Measurements from ENCODE around the gene KY.

KY gene, protein sequence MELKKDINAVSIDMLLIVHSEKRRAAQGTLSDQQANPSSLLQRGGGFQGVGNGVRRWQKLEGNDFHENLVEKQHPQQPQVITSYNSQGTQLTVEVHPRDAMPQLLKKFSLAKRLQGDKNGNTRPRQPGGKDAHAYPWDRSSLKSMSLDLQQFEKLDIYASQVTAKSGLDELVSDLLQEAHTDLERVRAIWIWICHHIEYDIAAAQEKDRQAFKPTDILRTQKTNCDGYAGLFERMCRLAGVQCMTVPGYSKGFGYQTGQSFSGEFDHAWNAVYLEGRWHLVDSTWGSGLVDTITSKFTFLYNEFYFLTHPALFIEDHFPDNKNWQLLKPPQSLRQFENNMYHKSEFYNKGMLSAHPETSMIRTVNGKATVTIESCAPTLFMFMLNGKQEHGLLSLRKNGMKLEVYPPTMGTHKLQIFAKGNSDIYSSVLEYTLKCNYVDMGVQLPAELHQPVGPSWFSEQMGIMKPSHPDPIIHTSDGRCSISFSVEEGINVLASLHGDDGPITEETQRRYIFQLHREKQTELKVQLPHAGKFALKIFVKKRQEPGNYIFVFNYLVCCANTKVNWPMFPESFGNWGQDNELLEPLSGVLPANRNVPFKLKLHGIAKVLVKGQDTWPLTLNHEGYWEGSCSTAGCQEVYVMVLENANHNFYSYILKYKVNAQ

DNA sequence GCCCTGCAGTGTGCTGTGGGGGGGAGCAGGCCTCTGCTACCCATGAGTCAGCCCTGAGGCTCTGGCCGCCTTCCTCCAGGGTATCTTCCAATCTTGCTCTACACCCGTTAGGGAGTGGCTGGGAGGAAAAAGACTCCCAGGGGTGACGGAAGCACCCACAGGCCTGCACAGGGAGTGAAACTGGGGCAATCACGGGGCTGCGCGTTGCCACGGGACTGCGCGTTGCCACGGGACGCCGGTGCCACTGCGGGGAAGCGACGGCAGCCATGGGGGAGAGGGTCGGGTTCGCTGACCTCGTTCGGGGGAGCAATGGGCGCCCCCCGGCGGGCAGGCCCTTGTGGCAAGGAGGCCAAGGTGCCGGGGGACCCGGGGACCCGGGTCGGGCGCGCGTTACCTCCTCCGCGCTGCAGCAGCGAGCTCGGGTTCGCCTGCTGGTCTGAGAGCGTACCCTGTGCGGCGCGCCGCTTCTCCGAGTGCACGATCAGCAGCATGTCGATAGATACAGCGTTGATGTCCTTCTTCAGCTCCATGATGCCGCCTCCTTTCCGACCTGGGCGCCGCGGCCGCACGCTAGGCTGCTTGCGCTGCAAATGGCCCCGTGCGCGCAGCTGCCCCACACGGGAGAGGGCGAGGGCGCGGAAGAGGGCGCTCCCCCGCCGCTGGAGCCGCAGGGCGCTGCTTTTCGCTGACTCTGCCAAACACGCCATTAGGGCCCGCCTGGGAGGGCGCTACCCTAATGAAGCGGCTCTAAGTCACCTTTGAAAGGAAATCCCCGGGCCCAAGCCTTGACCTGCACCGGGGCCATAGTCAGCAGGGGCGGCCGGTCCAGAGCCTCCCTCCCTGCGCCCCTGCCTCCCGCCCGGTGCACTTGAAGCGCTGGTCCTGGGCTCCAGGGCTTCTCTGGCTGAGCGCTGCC, at the start of gene KY:
Gene KY (minus strand): TSS at position 592 of the 916 bp plus-strand sequence. CDS start 62 bp downstream, at position 530.
- DNase-seq (ENCODE audit: low read depth), result no peak

DNA sequence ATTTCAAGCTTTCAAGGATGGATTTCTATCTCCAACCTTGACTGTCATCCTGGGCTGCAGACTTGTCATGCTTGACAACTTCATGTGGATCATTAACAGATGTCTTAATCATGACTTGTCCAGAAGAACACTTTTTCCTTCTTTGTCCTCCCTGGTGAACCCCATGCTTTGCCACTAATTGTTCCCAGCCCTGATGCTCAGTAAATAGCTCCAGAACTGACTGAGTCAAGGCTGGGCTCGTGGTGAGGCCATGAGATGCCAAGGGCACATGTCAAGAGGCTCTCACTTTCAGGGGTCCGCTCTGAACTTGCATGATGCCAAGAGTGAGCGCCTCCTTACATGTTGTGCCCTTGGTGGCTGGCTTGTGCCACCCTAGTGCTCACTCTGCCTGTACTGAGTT, 48.9 kb upstream of the KY start:
- DNase-seq (ENCODE audit: low read depth), result no peak

DNA sequence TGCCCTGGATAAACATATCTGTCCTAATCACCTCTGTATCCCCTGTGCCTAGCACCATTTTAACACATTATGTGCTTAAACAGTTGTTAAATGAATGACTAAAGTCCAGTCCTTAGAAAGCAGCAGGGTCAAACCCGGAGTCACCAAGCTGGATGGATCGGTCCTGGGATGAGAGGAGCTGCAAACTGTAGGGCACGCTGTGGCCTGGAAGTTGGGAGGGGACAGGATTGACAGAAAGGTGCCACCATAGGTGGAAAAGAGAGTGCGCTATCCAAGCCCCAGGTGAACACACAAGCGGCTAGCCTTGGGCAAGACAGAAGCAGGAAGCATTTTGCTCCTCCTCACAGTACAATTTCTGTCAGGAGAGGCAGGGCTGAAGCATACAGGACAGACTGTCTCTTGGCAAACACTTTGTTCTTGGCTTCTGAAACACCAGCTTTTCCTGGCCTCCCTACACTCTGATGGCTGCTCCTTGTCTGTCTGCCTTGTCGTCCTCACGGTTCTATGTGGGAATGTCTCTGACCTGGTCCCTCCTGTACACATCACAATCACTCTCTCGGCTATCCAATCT, 48.4 kb upstream of the KY start:
- DNase-seq (ENCODE audit: low read depth), result no peak

DNA sequence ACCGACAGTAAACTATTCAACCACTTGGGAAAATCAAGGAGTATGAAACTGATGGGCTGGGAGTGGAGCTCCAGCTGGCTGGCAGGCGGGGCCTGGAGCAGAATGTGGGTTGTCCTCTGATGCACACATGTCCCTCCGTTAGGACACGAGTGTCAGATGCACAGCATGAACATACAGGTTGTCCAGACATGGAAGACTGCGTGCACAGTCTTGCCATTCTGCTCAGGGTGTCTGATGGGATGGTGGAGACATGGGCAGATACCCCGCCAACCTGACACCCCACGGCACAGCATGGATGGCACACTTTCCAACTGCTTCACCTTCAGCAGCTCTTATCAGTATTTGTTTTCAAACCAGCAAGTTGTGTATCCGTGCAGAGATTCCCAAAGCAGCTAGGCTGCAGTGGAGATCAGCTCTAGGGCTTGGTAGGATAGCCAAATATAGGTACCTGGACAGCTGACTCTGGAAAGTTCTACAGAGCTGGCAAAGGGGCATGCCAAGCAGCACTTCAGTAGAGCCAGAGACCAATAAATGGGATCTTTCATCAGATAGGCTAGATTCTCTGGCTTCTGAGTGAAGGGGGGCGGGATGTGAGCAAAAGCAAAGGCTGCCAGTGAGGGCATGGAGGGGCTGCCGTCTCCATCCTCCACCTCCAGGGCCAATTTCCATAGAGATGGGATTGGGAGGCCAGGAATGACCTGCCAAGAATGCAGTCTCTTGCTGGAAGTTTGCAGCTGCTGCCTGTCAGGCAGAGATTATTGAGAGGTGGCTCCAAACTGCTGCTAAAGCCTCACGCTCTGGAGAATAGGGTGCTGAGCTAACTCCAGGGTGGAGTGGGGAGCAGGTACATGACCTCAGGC, 47.2 kb upstream of the KY start:
- no peak for DNase-seq (ENCODE audit: low read depth)

DNA sequence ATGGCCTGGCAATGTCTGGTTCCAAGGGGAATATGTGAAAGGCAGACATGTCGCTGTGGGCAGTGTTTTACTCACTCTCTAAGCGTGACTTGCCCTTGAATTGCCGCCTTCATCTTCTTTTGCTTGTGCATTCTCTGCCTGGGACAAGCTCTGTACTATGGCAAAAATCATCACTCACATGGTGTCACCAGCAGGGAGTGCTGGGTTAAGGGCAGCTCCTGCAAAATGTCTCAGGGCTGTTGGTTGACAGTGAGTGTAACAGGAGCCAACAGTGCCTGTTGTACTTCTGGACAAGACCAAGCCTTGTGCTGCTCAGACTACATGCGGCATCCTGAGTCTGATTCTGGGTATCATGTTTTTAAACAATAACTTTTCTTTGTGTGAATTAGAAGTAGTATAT, 45.3 kb upstream of the KY start:
- no peak for DNase-seq (ENCODE audit: low read depth)

DNA sequence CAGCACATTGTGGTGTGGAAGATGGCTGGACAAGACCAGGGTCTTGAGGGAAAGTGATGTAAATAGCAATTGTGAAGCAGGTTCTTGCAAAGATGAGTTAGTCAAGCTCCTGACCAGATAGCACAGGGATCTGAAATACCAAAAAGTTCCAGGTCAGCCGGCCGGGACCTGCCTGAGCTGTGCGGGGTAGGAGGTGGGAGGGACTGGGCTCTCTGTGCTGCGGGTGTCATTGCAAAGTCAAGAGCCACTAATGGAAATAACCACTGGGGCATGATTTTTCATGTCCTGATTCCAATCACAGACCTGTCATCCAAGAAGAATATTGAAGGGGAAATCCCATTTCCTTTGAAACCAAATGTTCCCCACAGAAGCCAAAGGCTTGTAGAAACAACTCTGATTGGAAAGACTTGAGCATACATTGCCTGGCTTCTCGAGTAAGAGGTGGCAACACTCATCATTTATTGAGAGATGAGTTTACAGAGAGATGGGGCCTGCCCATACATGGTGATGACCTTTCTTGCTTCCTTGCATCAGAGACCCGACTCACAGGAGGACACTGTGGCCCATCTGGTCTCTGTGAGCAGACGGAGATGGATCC, 44.2 kb upstream of the KY start:
- DNase-seq (ENCODE audit: low read depth), result no peak

DNA sequence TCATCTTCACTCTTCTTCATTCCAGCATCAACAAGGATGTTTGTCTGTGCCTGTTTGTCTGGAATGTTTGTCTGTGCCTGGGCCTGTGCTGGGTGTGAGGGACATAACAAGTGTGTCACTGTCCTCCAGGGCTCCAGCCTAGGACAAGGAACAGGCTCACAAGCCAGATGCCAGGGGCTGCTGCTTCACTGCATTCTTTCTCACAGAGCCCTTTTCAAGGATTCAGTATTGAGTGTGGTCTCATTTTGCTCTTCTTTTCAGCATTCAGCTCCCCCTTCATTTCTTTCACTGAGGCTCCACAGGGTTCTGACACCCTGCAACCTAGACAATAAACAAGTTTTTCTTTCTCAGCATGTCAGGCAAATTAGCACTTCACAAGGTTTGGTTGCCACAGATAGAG, 43.6 kb upstream of the KY start:
- no peak for DNase-seq (ENCODE audit: low read depth)

DNA sequence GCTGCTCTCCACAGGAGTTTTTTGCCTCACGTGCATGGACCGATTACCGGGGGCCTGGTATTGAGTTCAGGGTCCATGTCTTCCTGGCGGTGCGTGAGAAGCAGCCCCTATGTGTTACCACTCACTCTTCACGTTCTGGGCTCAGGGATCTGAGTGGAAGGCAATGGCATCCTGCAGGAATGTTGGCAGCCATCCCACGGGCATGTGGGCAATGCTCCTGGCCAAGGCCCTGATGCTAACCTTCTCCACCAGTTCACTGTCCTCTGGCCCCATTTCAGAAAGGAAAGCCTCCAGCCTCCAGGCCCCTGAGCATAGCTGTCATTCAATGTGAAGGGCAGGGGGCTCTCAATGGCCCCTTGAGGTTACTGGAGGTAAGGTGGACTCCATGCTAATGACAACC, 43.0 kb upstream of the KY start:
- no peak for DNase-seq (ENCODE audit: low read depth)

DNA sequence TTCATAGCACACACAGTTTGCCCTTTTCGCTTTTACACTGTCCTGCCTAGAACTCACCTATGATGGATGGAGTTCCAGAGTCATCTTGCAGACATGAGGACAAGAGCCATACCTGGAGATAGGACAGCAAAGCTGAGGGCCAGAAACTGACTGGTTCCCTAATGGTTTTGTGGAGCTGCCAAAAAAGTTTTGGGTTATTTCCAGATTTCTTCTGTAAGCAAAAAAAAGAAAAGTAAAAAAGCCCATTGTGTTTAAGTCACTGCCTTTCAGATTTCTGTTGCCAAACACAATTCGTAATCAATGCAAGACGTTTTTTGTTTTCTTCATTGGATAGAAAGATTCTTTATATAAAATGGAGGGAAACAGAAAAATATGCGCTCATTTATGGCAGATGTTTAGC, 42.4 kb upstream of the KY start:
- DNase-seq (ENCODE audit: low read depth), result no peak

DNA sequence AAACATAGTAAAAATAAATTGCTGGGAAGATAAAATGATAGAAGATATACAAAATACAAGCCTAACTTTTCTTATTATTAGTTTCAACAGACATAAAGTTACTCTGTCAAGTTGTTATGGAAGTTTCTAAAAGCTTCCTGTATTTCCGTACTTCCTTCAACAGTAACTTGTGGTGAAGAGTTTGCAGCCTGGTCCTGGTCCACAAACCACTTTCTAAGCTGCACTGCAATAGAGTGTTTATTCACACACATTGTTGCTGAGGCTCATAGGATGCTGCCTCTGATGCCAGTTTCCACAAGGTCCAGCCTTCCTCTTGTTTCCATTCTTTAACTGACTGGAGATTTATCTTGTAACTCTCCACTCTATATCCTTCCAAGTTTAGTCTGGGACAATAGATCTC, 39.4 kb upstream of the KY start:
- no peak for DNase-seq (ENCODE audit: low read depth)

DNA sequence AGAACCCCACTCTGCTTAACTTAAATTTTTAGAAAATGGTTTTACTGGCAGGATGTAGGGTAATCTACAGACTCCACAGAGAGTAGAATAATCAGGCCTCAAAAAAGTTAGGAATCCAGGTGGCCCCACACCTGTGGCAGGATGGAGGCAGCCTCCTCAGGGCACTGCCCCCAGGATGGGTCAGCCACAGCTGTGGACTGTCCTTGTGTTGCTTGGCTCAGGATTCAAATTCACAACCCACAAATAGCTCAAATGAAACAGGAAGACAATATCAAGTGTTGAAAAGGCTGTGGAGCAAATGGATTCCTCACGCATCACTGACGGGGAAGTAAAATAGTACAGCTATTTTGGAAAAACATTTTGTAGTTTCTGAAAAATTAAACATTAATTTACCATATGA, 36.8 kb upstream of the KY start:
- no peak for DNase-seq (ENCODE audit: low read depth)

DNA sequence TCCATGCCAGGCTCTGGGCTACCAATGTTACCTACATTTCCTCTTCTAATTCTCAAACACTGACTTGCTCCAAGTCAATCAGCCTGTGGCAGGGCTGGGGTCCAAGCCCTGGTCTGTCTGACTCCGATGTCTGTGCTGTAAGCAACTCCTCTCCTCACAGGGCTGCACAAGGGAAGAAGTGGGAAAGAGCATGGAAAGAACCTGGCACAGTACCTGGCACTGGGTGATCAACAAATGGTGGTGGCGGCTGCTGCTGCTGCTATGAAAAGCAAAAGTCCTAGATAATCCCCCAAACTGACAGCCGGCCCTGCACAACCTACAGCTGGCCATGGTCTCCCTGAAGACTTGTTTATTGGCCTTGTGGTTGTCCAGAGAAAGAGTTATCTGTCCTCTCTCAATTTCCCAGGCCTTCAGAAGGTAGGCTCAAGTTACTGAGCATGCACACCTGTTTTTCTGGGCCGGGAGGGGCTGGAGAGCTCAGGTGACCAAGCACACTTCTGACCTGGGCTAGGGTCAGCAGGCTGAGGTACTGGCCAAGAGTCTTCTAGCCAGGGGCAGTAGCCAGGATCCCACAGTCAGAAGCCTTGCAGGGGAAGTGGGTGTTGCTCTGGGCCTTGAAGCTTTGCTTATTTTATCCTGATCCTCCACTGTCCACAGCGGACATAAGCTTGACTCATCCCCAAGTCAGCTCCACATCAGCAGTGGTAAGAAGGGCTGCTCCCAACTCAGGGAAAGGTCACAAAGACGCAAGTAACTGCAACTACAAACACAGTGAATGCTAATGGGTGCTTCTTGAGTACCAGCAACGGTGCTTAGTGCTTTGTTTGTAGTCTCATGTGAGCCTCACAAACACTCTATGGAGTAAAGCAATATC, 35.3 kb upstream of the KY start:
- no peak for DNase-seq (ENCODE audit: low read depth)

DNA sequence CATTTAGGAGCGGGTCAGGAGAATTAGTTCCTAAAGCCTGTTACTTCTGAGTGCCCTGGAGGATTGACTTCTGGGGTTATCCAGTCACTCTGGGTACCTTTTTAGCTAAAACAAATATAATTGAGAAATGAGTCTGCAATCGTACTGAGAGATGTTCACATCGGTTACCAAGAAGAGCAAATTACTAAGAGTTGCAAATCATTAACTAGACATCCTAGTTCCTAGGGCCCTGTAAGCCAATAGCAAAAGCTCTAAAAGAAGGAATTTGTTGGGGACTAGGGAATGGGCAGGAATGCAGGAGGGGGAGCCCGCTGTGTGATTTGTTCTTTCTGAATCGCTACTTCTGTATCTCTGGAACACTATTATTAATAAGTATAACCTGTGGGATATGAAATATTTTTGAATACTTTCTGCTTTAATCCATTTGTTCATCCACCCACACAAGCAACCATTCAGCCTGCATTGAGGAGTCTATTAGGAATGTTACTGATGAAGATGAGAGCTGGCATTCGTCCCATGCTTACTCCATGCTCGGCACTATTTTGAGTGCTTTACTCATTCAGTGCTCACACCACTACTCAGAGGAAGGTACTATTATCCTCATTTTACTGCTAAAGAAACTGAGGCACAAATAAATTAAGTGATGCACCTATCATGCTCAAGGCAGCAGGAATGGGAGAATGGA, 31.5 kb upstream of the KY start:
- DNase-seq (ENCODE audit: low read depth), result no peak

DNA sequence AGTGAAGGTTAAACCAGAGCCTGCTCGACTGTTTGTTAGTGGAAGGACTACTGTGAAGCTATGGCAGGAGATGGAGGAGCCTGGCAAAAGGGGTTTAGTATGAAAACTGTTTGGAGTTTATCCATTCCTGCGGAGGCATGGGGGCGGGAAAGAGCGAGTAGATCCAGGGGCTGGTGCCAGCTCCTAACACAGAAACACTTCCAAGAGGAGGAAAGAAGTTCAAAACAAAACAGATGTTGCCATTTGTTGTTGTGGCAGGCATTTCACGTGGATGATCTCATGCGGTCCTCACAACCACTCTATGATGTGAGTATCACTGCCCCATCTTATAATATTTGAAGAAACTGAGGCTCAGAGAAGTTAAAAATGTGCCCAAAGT, 30.7 kb upstream of the KY start:
- no peak for DNase-seq (ENCODE audit: low read depth)

DNA sequence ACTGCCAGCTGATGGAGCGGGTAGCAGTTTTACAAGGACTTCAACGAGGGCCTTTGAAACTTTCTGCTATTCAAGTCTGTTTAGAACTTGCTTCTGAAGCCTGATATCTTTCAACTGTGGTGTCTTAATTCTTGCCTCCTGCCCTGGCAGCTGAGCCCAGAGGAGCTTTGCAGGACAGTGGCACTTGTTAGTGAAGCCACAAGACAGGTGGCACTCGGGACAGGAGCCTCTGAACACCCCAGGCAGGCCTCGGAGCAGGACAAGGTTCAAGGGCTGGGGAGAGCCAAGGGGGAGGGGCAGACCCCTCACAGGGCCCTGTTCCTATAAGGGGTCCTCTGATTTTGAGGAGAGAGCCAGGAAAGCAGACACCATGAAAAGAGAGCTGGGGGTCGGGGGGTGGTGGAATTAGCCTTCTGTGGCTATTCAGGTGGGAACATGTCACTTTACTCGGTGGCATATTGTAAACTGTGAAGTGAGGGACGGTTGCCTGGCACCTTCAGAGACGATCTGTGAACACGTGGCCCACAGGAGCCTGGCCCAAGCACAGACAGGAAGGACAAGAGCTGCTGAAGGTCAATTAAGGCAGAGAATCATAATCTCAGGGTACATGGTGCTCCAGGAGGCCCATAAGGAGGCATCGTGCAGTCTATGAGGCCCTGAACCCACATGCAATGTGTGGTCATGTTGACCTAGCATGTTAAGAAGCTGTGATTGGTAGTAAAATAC, 30.1 kb upstream of the KY start:
- no peak for DNase-seq (ENCODE audit: low read depth)

DNA sequence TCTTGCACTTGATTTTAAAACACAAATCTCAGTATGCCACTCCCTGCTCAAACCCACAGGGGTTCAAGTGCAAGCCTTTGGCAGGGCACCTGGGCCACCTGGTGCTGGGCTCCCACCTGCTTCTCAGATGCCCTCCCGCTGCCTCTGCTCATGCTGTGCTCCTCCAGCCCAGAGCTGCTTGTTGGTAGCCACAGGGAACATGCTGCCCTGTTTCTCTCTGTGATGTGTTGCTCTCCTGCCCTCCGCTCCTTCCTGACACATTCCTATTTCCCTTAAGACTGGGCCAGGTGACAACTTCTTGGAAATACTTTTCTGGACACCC, 27.1 kb upstream of the KY start:
- DNase-seq (ENCODE audit: low read depth), result no peak

DNA sequence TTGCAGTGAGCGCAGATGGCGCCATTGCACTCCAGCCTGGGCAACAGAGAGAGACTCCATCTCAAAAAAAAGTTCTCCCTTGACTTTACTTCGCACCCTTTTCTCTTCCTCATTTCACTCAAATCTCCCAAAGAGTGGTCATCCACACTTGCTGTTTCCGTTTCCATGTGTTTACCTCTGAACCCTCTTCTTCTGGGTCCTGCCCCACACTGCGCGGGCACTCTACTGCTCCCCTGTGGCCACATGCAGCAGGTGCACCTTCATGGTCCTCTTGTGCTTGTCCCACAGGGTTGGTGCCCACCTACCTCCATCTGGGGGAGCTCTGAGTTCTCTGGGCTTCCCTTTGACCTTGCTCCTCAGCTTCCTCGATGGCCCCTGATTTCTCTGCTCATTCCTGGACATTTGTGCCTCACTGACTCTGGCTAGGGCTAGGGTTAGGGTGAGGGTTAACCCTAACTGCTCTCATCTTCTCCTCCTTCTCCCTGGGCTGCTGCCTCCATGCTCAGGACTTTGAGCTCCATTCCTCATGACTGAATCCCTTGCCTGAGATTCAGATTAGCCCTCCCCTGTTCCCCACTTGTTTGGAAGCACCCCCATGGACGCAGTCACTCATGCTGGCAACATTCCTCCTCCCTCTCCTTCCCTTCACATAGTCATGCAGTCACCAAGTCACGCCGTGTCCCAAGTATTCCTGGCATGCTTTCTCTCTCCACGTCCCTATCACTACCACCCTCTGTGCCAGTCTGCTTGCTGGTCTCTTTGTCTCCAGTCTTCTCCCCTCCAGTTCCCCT, 26.6 kb upstream of the KY start:
- no peak for DNase-seq (ENCODE audit: low read depth)

DNA sequence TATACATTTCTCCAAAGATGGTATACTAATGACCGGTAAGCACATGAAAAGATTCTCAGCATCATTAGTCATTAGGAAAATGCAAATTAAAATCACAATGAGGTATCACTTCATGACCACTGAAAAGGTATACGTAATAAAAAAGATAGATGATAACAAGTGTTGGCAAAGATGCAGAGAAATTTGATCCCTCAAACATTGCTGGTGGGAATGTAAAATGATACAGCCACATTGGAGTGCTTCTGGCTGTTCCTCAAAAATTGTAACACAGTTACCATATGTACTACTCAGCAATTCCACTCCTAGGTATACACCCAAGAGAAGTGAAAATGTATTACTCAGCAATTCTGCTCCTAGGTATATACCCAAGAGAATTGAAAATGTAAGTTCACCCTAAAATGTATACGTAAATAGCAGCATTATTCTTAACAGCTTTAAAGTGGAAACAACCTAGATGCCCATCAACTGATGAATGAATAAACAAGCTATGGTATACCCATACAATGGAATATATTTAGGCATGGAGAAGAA, 25.0 kb upstream of the KY start:
- no peak for DNase-seq (ENCODE audit: low read depth)
